HG03442 (cell line): Measurements from ENCODE around the gene MON2.
A peak's percentile ranks its signal among the peaks of the same experiment; 100 is the strongest.

Experiments
- ATAC-seq: cut with Tn5 transposase; IDR thresholded peaks from one replicate; pipeline ENCODE4 v1.9.1; 2021; ENCODE audit warnings: mild to moderate bottlenecking, moderate library complexity; ENCODE audit not compliant: unreplicated experiment

MON2 gene

DNA sequence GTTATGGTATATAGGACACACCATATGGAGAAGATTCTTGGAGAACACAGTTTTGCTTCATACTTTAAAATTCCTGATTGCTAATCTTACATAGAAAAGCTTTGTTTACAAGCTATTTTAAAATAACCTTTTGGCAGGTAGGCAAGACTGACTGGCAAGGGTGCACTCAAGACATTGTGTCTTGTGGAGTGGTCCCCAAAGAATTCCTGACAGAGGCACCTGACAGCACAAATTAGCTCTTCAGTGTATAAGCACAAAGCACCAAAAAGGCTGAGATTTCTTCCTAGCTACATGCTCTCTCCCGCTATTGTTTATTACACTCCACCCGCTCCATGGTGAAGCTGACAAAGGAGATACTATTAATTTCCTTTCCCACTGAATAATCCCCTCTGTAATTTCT lies 139.4 kb downstream of the MON2 start:
- no peak for ATAC-seq

DNA sequence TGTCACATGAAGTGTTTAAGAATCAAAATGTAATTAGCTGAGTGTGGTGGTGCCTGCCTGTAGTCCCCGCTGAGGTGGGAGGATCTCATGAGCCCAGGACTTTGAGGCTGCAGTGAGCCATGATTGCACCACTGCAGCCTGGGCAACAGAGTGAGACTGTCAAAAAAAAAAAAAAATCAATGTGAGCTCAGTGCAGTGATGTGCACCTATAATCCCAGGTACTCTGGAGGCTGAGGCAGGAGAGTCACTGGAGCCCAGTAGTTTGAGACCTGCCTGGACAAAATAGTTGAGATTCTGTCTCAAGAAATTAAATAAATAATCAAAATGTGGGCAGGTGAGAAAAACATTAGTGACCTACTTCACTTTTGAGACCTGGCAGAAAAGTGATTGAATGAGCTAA lies 140.0 kb downstream of the MON2 start:
- no peak for ATAC-seq

DNA sequence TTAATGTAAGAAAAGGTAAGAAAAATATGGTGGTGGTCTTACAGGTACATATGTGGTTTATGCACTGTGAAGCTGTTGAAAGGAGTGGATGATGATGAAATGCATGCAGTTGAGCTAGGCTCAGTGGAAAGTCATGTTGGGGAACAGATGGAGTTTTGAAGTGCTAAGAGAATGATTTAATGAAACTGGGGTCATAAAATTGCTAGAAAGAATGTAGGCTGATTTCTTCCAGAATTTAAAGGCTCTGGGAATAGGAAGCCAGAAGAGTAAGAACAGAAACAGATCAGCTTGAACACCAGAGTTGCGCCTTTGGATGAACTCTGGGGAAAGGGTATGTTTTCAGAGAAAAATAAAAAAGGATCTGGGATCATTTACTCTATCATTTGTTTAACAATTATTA lies 146.5 kb downstream of the MON2 start:
- no peak for ATAC-seq

DNA sequence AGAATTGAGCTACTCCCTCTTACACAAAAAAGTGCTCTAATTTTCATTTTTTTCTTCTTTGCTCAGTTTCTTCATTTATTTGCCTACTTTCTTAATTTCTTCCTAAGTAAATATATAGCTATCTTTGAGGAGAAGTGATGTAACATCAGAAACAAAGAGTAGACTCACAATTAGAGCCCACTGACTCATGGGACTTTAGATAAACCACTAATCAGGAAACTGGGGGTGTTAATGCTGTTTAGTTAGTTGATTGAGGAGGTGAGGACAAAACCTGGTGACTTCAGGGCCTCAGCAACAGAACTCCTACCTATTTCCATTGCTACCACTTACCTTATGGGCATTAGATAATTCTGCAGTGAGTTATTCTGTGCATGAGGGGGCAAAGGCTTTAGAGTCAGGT lies 151.7 kb downstream of the MON2 start:
- ATAC-seq, result no peak

DNA sequence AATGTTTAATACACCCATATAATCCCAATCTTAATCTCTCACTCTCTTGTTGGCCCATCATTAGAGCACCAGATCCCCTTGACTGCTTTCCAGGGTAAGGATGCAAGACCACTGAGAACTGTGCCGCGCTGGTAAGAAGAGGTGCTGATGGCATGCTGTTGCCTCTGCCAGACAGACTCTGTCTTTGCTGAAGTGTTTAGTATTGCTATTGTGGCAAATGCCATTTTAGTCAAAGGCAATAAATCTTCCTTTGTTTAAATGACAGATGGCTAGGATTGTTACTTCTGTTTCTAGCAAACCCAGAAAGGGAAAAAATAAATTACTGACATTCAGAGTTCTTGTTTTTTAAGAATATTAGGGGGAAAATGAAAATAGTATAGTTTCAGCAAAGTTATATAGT lies 152.3 kb downstream of the MON2 start:
- no peak for ATAC-seq

DNA sequence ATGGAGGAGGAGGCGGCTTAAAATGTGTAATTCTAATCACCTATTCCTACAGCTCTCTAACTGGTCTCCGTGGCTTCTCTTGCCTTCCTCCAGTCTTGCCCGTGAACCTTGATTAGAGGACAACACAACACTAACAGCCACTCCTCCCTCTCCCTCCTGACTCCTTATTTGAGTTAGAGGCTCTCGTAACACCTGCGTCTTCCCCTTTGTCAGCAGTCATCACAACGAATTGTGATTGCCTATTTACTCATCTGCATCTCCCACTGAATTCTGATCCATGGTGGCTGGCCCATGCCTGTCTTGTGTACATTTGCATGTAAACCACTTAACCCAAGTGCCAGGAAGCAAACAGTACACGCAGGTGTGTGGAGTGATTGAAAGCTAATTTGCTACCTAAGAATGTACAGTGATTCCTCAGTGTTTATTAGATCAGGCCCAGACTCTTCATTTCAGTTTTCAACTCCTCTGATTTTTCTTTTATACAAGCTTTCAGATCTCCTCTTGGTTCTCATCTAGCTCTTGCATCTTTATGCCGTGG lies 154.5 kb downstream of the MON2 start:
- no peak for ATAC-seq

DNA sequence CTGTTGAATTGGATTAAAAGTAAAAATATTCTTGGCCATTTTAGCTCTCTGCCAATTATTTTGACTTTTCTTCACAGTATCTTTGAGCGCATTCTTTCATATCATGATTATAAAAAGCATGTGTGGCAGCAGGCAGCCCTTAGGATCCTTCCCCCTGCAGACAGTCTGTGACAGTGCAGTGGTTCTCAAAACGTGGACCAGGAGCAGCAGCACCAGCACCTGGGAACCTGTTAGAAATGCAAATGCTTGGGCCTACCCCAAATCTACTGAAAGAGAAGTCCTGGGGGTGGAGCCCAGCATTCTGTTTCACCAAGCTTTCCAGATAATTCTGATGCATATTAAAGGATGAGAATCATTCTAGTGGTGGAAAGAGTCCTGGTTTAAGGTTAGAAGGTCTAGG lies 155.6 kb downstream of the MON2 start:
- no peak for ATAC-seq

DNA sequence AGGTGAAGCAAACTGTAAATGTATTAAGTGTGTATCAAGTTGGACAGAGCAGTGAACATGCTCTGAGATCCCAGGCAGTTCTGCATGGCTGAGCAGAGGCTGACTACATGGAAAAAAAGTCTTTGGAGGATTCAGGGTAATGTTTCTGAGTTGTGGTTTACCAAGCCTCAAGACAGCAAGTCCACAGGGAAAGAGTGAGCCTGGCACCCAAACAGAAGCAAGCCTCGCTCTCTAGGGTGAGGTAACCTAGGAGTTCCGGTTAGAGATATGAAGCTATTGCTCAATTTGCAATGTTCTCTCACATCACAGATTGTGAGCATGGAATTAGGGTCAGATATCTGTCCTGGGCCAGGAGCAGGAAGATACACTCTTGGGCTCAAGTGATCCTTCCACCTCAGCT lies 158.6 kb downstream of the MON2 start:
- ATAC-seq, result no peak

DNA sequence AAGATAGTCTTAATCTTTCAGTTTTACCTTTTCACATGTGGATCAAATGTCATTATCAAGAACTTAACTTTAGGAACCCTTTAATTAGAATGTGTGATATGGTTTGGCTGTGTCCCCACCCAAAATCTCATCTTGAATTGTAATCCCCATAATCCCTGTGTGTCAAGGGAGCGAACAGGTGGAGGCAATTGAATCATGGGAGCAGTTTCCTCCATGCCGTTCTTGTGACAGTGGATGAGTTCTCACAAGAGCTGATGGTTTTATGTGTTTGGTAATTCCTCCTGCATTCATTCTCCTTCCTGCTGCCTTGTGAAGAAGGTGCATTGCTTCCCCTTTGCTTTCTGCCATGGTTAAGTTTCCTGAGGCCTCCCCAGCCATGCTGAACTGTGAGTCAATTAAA lies 160.6 kb downstream of the MON2 start:
- ATAC-seq, result no peak

DNA sequence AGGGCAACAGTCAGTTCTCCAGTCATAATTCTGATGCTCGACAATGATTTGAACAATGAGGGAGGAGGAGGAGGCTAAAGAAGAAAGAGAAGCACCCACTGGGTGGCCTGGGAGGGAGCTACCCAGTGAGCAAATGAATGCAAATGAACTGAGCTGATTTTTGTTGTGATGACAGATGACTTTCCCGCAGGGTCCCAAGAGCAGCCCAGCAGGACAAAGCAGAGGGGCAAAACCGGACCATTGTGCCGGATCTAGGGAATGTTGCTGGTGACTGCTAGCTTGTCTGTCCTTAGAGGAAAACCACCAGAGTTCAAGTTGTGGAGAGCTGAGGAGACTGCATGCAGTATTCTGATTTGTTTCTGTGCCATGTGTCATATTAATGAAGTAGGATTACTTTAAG lies 162.8 kb downstream of the MON2 start:
- ATAC-seq, result no peak

DNA sequence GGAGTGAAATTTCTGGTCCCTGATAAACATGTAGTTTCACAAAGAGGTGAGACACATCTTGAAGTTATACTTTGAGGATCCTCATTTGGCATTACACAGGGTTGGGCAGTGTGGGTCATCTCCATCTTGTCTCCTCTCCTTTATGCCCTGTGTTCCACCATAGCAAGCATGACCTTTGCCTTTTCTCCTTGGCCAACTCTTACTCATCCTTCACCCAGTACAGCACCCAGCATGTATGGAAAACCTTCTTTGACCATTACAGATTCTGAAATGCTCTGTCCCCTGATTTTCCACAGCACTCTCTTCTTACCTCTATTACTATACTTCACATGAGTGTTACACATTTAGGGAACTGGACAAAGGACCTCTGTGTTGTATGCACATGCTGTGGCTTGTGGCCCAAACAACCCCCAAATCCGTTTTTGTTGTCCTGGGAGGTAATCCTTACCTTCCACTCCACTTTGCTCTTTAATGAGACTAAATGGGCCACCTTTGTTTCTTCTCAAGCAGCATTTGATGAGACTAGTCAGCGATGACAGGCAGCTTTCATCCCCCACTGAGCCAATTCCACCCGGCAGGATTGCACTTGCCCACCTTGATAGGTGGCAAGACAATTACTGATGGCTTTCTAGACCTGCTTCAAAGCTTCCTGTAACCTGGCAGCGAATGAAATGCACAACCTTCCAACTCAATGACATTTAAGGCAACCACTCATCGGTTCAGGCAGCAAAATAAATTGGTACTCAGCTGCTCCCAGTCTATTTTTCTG lies 163.5 kb downstream of the MON2 start:
- ATAC-seq, result no peak

DNA sequence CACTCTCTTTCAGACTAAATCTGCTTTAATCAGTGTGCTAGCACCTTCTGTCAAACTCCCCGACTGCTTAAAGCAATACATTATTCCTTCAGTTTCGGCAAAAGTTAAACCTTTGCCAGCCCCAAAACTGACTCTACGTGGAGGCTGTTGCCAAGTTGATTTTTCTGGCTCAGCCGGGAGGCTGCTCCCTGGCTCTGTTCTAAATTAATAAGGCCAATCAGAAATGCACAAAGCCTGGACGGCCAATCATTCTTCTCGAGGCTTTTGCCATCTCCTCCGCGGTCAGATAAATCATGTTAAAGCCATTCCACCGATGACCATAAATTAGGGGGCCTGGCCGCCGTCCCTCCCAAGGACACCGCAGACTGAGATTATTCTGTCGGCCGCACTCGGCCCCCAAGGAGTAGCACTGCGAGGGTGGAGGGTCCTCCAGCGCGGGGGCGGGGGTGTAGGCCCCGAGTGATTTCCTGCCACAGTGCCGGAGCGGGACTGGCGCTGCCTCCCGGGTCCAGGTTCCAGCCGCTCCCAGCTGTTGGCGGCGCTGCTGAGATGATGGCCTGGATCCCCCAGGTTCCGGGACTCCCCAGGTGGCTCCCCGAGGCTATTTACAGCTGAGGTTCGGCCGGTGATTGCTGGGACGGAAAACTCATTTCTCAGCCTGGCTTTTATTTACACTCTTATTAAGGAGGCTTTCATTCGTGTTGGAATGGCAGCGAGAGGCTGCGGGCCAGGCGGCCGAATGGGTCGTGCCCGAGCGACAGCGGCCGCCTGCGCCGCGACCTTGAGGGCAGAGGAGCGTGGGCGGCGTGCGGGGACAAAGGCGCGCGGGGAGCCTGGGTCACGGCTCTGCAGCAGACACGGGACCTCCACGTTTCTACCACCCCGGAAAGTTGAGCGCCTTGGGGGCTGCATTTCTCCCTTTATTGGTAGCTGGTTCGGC lies 165.1 kb downstream of the MON2 start:
- peak; percentile 57 for ATAC-seq

DNA sequence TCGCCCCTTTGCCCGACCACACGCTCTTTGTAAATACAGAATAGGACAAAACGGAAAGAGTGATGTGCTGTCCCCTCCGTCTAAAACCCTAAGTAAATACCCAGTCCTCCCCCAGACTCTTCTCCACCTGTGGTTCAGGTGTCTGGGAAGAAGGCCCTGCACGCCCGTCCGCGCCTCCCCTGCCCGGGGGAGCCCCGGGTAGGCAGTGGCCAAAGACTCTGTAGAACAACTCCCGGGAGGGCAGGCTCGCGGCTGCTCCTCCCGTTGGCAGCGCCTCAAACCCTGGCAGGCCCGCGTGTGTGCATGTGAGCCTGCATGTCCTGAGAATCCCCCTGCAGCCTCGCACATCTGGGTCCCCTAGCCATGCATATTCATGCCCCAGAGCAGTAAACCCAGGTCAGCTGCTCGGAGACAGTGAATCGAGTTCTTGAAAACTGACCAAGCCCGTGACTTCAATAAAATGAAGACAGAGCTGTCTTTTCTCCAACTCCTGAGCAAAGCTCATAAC lies 165.8 kb downstream of the MON2 start:
- peak; percentile 37 for ATAC-seq

DNA sequence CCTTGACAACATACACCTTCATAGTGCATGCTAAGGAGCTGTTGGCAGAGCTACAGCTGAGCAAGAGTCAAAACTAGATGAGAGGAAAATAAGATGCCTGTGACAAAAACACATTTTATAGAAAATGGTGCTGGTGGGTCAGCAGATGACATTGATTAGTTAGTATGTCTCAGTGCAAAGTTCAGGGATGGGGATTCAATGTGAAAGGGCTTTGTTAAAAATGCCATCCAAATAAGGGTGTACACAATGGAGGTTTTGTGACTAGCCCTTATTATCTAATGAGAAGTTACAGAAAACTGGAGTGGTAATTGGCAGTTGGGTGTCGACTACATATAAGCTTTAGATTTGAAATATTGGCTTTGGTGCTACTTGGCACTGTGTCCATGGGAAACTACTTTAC lies 169.0 kb downstream of the MON2 start:
- no peak for ATAC-seq

DNA sequence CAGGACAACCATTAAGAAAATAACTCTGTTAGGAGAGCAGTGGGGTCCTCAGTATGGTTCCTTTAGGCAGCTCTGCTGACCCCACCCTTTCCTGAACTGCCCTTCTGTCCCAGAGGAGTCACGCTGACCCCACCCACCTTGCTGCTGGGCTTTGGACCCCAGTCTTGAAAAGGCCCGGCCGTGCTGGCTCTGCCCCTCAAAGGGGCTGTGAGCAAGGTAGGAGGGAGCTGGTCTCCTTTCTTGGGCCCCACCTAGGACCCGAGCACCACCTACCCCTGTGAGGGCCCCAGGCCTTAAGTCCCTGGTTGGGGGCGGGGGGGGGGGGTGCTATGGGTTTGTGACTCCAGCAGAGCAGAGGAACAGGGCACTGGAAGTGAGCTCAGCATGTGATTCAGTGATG lies 171.1 kb downstream of the MON2 start:
- no peak for ATAC-seq

DNA sequence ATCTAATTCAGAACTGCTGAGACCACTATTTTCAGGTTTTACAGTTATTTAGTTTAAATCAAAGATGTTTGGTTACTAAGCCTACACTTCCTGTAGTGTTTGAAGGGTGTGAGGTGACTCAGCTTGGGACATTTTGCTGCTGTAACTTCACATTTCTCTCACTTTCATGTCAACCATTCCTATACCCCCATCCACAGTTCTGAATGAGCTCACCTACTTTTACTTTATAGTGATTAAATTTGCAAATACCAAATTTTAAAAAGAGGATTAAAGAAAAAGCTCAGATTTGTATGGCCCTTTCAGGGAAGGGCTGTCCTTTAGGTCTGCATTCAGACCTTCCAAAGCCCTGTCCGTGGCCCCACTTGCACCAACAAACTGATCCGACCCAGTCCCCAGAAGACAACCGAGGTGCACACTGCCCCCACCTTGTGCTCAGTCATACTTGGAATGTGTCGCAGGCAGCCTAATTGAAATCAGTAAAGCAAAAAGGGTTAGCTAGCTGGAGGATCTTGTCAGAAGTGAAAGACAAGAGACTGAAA lies 174.4 kb downstream of the MON2 start:
- ATAC-seq, result peak; percentile 95

DNA sequence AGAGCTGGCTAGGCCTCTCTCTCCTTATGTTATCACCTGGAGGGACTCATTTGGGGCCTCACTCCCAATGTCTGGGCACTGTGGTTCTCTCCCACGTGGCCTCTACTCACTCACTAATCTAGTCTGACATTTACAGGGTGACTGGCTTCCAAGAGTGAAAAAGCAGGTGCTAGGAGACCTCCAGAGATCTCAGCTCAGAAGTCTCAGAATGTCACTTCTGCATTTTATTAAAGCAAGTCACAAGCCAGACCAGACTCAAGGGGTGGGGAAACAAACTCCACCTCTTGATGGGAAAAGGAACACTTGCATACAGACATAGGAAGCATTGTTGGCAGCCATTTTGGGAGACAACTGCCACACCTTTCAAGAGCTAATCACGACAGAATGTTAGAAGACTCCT lies 175.9 kb downstream of the MON2 start:
- no peak for ATAC-seq

DNA sequence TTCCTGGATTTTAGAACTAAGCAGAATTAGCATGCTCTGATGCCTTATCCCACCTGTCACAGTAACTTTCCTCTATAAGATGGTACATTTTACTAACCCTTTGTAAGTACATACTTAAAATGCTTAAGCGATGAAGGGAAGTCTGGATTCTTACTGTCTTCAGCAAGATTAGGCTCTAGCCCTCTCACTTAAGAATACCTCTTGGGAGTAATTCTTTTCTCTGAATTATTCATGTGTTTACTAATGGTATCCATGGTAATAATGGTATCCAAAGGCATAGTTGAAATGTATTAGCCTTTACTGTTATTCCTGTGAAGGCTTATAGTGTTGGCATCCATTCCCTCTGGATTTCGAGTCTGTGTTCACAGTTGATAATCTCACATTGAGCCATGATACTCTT lies 176.9 kb downstream of the MON2 start:
- no peak for ATAC-seq

DNA sequence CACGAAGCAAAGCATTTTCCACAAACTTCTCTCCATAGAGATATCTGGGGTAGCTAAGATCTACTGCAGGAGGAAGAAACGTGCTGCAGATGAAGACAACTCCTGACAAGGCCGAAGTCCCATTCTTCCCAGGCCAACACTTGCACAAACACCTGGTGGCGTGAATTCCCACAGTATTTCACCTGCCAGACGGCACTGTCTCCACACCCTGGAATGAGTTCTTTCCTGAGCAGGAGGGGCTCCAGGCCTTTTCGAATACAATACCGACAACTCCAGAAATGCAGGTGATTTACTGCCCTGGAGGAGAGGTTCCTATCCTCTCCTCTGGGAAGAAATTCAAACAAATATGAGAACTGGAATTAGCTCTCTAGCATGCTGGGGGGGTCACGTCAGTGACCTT lies 179.9 kb downstream of the MON2 start:
- ATAC-seq, result no peak

DNA sequence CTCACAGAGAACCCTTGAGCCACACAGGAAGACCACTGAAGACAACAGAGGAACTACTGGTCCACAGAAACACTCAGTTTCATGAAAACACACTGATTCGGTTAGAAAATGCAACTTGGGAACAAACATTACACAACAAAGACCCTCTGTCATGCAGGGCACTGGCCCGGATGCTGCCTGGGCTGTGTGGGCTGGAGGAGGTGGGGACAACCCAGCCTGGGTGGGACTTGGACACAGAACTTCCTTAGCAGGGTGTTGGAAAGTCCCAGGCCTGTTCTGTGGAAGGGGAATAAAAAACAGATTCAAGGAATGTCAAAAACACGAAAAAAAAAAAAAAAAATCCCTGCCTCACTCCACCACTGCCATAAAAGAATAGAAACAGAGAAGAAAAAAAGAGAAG lies 181.0 kb downstream of the MON2 start:
- no peak for ATAC-seq

DNA sequence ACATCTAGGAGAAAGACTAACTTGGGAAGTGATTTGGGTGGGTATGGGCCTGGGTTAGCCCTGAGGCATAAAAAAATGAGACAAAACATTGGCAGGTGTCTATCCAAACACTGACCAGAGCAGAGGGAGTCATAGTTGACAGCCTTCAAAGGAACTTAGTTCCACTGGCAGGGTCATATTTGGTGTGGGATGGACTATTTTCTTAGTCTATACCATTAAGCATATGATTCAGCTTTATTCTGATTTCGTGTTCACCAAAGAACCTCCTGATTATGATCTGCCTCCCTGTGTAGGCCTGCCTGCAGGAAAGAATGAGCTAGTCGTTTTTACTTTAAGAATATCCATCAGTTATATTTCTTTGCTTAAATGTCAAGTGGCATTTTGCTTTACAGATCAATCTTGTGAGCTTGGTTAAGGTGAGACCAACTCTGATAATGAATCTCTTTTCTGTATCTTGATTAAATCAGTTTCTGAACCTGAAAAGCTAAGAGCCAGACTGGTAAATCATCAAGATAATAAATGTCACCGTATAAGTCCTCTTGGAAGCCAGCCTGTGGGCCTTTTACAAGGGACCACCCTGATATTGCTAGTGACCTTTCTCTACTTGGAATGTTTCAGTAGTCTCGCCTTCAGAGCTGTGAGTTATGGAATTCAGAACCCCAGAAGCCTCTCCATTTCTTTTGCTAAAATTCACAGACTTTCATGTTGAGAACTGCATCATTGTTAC lies 182.9 kb downstream of the MON2 start:
- no peak for ATAC-seq
